ENCODE measurements around the gene CLDN4.

The CLDN4 gene

DNA sequence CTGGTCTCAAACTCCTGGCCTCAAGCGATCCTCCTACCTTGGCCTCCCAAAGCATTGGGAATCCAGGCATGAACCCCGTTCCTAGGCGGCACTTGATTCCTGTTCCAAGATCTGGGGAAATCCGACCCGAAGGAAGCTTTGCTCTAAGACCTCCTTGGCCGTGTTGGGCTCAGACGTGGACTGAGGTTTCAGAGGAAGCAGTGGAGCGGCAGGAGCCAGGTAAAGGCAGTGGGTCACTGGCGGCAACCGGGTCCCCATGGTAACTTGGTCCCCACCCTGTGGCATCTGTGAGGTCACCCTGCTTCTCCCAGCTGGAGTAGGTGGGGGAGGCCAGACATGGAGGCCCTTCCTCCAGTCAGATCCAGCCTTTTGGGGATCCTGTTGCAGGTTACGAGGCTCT, 30.1 kb downstream of the CLDN4 start, which contains the start of gene TMEM270:
TMEM270 (plus strand) TSS at position 301 of the 400 bp plus-strand sequence; CDS start at position 337, 36 bp downstream.
- TF ChIP-seq, protein P1, sequence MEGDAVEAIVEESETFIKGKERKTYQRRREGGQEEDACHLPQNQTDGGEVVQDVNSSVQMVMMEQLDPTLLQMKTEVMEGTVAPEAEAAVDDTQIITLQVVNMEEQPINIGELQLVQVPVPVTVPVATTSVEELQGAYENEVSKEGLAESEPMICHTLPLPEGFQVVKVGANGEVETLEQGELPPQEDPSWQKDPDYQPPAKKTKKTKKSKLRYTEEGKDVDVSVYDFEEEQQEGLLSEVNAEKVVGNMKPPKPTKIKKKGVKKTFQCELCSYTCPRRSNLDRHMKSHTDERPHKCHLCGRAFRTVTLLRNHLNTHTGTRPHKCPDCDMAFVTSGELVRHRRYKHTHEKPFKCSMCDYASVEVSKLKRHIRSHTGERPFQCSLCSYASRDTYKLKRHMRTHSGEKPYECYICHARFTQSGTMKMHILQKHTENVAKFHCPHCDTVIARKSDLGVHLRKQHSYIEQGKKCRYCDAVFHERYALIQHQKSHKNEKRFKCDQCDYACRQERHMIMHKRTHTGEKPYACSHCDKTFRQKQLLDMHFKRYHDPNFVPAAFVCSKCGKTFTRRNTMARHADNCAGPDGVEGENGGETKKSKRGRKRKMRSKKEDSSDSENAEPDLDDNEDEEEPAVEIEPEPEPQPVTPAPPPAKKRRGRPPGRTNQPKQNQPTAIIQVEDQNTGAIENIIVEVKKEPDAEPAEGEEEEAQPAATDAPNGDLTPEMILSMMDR (IDR thresholded peaks at IDR 0.05; ENCODE audit: control insufficient read depth, extremely low read depth, insufficient read depth): no peak
- H3K4me3 ChIP-seq (ENCODE audit: low read depth, low read length): no peak within 1 kb of the TSS
- no peak for DNase-seq (ENCODE audit: low read depth)

GRCh38 chr7:73861305-73861704, 30.5 kb downstream of the CLDN4 start:
- H3K4me3 ChIP-seq (ENCODE audit: low read depth, low read length): no peak overlapping the region
- TF ChIP-seq, protein P1 (IDR thresholded peaks at IDR 0.05; ENCODE audit: control insufficient read depth, extremely low read depth, insufficient read depth): no peak
- DNase-seq (ENCODE audit: low read depth): no peak

GRCh38 chr7:73864981-73865711, 34.4 kb downstream of the CLDN4 start:
- DNase-seq (ENCODE audit: low read depth): no peak
- H3K4me3 ChIP-seq (ENCODE audit: low read depth, low read length): no peak overlapping the region
- TF ChIP-seq, protein P1 (IDR thresholded peaks at IDR 0.05; ENCODE audit: control insufficient read depth, extremely low read depth, insufficient read depth): no peak

- H3K4me3 ChIP-seq (ENCODE audit: low read depth, low read length): no peak overlapping the region
These were observed 35.1 kb downstream of the CLDN4 start for GRCh38 chr7:73865738-73866445.

GRCh38 chr7:73866446-73866767, 35.6 kb downstream of the CLDN4 start:
- DNase-seq (ENCODE audit: low read depth): no peak
- TF ChIP-seq, protein P1 (IDR thresholded peaks at IDR 0.05; ENCODE audit: control insufficient read depth, extremely low read depth, insufficient read depth): no peak
- no peak overlapping the region for H3K4me3 ChIP-seq (ENCODE audit: low read depth, low read length)

More at GRCh38 chr7:73865738-73866445, 35.1 kb downstream of the CLDN4 start:
- TF ChIP-seq, protein P1 (IDR thresholded peaks at IDR 0.05; ENCODE audit: control insufficient read depth, extremely low read depth, insufficient read depth): peak; percentile 59
- no peak for DNase-seq (ENCODE audit: low read depth)

- no peak for DNase-seq (ENCODE audit: low read depth)
- TF ChIP-seq, protein P1 (IDR thresholded peaks at IDR 0.05; ENCODE audit: control insufficient read depth, extremely low read depth, insufficient read depth): no peak
- no peak overlapping the region for H3K4me3 ChIP-seq (ENCODE audit: low read depth, low read length)
These were observed 38.4 kb downstream of the CLDN4 start for GRCh38 chr7:73869011-73869798.
